ENCODE measurements around the gene FRMD4A.

- TF ChIP-seq, protein P1, sequence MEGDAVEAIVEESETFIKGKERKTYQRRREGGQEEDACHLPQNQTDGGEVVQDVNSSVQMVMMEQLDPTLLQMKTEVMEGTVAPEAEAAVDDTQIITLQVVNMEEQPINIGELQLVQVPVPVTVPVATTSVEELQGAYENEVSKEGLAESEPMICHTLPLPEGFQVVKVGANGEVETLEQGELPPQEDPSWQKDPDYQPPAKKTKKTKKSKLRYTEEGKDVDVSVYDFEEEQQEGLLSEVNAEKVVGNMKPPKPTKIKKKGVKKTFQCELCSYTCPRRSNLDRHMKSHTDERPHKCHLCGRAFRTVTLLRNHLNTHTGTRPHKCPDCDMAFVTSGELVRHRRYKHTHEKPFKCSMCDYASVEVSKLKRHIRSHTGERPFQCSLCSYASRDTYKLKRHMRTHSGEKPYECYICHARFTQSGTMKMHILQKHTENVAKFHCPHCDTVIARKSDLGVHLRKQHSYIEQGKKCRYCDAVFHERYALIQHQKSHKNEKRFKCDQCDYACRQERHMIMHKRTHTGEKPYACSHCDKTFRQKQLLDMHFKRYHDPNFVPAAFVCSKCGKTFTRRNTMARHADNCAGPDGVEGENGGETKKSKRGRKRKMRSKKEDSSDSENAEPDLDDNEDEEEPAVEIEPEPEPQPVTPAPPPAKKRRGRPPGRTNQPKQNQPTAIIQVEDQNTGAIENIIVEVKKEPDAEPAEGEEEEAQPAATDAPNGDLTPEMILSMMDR (IDR thresholded peaks at IDR 0.05): no peak
- TF ChIP-seq POLR2A (IDR thresholded peaks at IDR 0.05): no peak
Observed at GRCh38 chr10:14089556-14090292, 241.0 kb downstream of the FRMD4A start.
